OCI-LY7 (cell line): ENCODE data around the gene GRK3.

ENCODE experiments used
- CTCF ChIP-seq: fragments of 200-600 bp; sonication (generic); conservative IDR thresholded peaks from 2 replicates; pipeline ENCODE4 v1.5.1; 2014; ENCODE audit warnings: mild to moderate bottlenecking, antibody characterized with exemption, low read length, moderate library complexity, mixed read lengths
- EZH2phosphoT487 ChIP-seq: fragments of 200-600 bp; sonication (generic); IDR thresholded peaks from 2 replicates; pipeline ENCODE4 v1.6.1; 2018; ENCODE audit warnings: low read depth, borderline replicate concordance, mild to moderate bottlenecking, mixed run types, antibody characterized with exemption, low read length, moderate library complexity, mixed read lengths

- no peak for TF ChIP-seq CTCF
- TF ChIP-seq EZH2phosphoT487, result no peak
These were observed 124.2 kb downstream of the GRK3 start for GRCh38 chr22:25688627-25689026.
